Smooth muscle cell (in vitro differentiated cells): Measurements from ENCODE around the gene RBM10. TPM values are rescaled to one million over a fixed set of nuclear protein-coding genes. Genes with fewer than 3 reads are reported as not detected.

Source experiments
- DNase-seq: peaks from one replicate; lab custom pipeline; 2025; ENCODE audit not compliant: unreplicated experiment; lab: John Stamatoyannopoulos, UW
- H2AFZ ChIP-seq: fragments of 200-600 bp; sonication (generic); 2 replicates; pipeline ENCODE4 v1.6.0; 2016; ENCODE audit warnings: antibody characterized with exemption, low read depth, mild to moderate bottlenecking
- H3F3A ChIP-seq: fragments of 200-600 bp; sonication (generic); 2 replicates; pipeline ENCODE4 v1.6.0; 2017; ENCODE audit warnings: antibody characterized with exemption, low read depth
- H3K27ac ChIP-seq: fragments of 200-600 bp; sonication (generic); 2 replicates; pipeline ENCODE4 v1.5.1; 2016; ENCODE audit warnings: low read depth, mild to moderate bottlenecking
- H3K27me3 ChIP-seq: fragments of 200-600 bp; sonication (generic); 2 replicates; pipeline ENCODE4 v1.6.1; 2016; ENCODE audit warnings: low read depth, mild to moderate bottlenecking
- H3K36me3 ChIP-seq: fragments of 200-600 bp; sonication (generic); 2 replicates; pipeline ENCODE4 v1.5.1; 2016; ENCODE audit warnings: low read depth
- H3K4me1 ChIP-seq: fragments of 200-600 bp; sonication (generic); 2 replicates; pipeline ENCODE4 v1.5.1; 2016; ENCODE audit warnings: low read depth
- H3K4me2 ChIP-seq: fragments of 200-600 bp; sonication (generic); 2 replicates; pipeline ENCODE4 v1.6.0; 2016; ENCODE audit warnings: mild to moderate bottlenecking
- H3K4me3 ChIP-seq: fragments of 200-600 bp; sonication (generic); 2 replicates; pipeline ENCODE4 v1.5.1; 2016; ENCODE audit warnings: mild to moderate bottlenecking
- H3K79me2 ChIP-seq: fragments of 200-600 bp; sonication (generic); 2 replicates; pipeline ENCODE4 v1.6.0; 2016; ENCODE audit warnings: low read depth, mild to moderate bottlenecking
- H3K9ac ChIP-seq: fragments of 200-600 bp; sonication (generic); 2 replicates; pipeline ENCODE4 v1.6.0; 2016; ENCODE audit warnings: low read depth
- H3K9me3 ChIP-seq: fragments of 200-600 bp; sonication (generic); replicated peaks from 2 replicates; pipeline ENCODE4 v1.5.1; 2016; ENCODE audit warnings: low read depth
- H4K20me1 ChIP-seq: fragments of 200-600 bp; sonication (generic); 2 replicates; pipeline ENCODE4 v1.6.0; 2016; ENCODE audit warnings: low read depth
- WGBS: methylation state at CpG from one replicate; pipeline ENCODE4 v1.1.7; 2016; ENCODE audit warnings: low lambda C conversion rate; 5-methylcytosine and 5-hydroxymethylcytosine counted together
- polyA plus RNA-seq: library from polyadenylated mRNA; unstranded; fragments of >200 nt; fragmentation: Nextera tagmentation; extraction: Ambion mirVana; gene quantifications from 2 replicates; pipeline ENCODE4 v1.2.1, GENCODE V29; 2016
- total RNA-seq: library from RNA; depleted of rRNA; stranded (reverse); fragments of >200 nt; gene quantifications from 2 replicates; pipeline ENCODE4 v1.2.3, GENCODE V29; 2014
- TF ChIP-seq, protein P1 (sequence below): fragments of 200-600 bp; sonication (generic); IDR thresholded peaks from 2 replicates; pipeline ENCODE4 v1.5.1; 2017; ENCODE audit warnings: borderline replicate concordance, mild to moderate bottlenecking, antibody characterized with exemption; ENCODE audit not compliant: insufficient read depth, poor library complexity, severe bottlenecking

Gene RBM10
- total and polyA plus RNA-seq, 2 experiments from 2014 or later, result 18.3 to 39.2 TPM

DNA sequence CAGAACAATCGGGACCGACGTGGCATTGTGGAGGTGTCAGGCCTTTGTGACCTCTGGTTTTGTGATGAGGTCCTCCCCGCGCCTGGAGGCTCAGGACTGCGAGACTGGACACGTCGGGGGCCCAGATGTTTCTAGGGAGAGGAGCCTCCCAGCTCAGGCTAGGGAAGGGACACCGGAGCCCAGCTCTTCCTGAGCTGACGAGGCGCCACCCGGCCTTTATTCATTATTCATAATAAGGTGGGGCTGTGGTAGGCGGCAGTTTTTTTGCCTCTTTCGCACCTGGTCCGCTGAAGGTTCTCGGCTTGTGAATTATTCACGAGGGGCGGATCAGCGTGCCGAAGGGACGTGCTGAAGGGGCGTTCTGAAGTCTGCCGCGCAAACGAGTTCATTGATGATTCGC is 46.3 kb downstream of the RBM10 start:
- Histone ChIP-seq H2AFZ (peak overlapping the region; percentile 41), H3K4me1 (peaks cover 16% of the 10 kb centered on the region), H3K79me2 (peaks cover 27% of the 10 kb centered on the region), H3K4me3 (peak overlapping the region; percentile 62), H3K9ac (peak overlapping the region; percentile 20), H3K27ac (no peak overlapping the region), H3K9me3 (no peaks in the 10 kb centered on the region), H4K20me1 (peaks cover 22% of the 10 kb centered on the region), H3F3A (no peaks in the 10 kb centered on the region), H3K27me3 (no peaks in the 10 kb centered on the region), H3K4me2 (peak overlapping the region; percentile 88), H3K36me3 (no peaks in the 10 kb centered on the region)
- no peak for DNase-seq
- WGBS, result 10% methylated on average over 24 of the region's 26 CpGs
- TF ChIP-seq, protein P1, sequence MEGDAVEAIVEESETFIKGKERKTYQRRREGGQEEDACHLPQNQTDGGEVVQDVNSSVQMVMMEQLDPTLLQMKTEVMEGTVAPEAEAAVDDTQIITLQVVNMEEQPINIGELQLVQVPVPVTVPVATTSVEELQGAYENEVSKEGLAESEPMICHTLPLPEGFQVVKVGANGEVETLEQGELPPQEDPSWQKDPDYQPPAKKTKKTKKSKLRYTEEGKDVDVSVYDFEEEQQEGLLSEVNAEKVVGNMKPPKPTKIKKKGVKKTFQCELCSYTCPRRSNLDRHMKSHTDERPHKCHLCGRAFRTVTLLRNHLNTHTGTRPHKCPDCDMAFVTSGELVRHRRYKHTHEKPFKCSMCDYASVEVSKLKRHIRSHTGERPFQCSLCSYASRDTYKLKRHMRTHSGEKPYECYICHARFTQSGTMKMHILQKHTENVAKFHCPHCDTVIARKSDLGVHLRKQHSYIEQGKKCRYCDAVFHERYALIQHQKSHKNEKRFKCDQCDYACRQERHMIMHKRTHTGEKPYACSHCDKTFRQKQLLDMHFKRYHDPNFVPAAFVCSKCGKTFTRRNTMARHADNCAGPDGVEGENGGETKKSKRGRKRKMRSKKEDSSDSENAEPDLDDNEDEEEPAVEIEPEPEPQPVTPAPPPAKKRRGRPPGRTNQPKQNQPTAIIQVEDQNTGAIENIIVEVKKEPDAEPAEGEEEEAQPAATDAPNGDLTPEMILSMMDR, result no peak

DNA sequence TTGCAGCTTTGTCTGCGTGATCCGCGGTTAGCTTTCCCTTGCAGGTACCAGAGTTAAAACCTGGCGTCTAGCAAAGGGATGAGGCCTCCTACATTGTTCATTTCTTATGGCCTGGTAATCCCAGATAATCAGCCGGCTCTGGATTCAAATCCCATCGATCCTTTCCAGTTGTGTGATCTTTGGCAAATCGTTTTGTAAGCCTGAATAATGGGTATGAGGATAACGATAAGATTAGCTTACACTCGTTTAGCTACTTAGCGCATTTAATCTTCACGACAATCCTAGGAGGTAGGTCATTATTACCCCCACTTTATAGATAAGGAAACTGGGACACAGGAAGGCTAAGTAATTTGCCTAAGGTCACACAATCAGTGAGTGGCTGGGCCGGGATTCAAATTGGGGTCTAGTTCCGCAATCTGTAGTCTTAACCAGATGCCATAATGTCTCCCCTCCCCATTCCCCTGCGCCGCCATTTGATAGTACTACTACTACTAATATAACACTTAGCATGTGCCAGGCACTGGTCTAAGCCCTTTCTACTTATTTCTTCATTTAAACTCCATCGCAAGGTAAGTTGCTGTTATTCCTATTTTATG is 46.9 kb downstream of the RBM10 start:
- no peak overlapping the region for H3K27ac ChIP-seq
- peak overlapping the region; percentile 62 for H3K4me3 ChIP-seq
- H3F3A ChIP-seq, result no peaks in the 10 kb centered on the region
- peaks cover 22% of the 10 kb centered on the region for H3K4me1 ChIP-seq
- WGBS, result 48% methylated on average over 16 of the region's 16 CpGs
- peak overlapping the region; percentile 88 for H3K4me2 ChIP-seq
- DNase-seq, result no peak
- H3K9ac ChIP-seq, result no peak overlapping the region
- peaks cover 32% of the 10 kb centered on the region for H3K79me2 ChIP-seq
- no peaks in the 10 kb centered on the region for H3K9me3 ChIP-seq
- no peaks in the 10 kb centered on the region for H3K27me3 ChIP-seq
- TF ChIP-seq, protein P1, result no peak
- H3K36me3 ChIP-seq, result no peaks in the 10 kb centered on the region
- H2AFZ ChIP-seq, result no peak overlapping the region
- H4K20me1 ChIP-seq, result peaks cover 28% of the 10 kb centered on the region

DNA sequence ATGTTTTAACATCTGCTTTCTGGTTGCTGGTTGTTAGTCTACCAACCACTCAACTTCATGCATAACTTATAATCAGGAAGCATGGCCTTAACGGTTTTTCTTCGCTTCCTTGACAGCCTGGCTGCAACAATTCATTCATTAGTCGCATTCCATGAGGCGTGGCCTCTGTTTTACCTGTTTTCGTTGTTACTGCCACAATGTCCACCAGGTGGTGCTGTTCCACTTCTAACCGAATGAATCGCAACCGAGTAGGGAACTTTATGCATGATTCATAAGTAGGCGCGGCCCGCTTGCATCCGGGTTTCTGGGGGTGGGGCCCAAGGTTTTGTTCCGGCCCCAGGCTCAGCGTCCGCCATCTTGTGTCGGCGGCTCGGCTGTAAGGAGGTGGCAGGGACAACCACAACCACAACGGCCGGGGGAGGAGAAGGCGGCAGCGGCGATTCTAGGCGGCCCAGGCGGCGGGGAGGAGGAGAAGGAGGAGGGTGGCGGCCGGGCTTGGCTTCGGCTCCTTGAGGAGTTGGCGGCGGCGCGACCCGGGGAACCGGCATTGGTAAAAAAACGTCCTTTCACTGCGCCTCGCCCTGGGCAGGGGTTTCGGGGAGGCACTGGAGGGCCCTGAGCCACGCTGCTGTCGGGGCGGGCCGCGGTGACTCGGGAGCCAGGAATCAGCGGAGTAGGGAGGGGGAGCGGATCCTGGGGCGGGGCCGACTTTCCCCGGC is 48.6 kb downstream of the RBM10 start, which contains the start of gene UBA1:
Gene UBA1, plus strand, starts transcription at position 355 of the 719 bp plus-strand sequence. CDS start 4,974 bp downstream, outside the sequence.
- Histone ChIP-seq H3K4me2 (peak within 1 kb of the TSS; percentile 86), H3F3A (no peaks in the 10 kb centered on the region), H4K20me1 (peaks cover 45% of the 10 kb centered on the region), H3K36me3 (no peaks in the 10 kb centered on the region), H3K9me3 (no peaks in the 10 kb centered on the region), H3K4me1 (peaks cover 33% of the 10 kb centered on the region), H3K4me3 (peak within 1 kb of the TSS; percentile 93), H3K27ac (peak within 1 kb of the TSS; percentile 98), H2AFZ (peak within 1 kb of the TSS; percentile 68), H3K27me3 (no peaks in the 10 kb centered on the region), H3K79me2 (peaks cover 50% of the 10 kb centered on the region), H3K9ac (peak within 1 kb of the TSS; percentile 99)
- peak; percentile 87 for DNase-seq
- WGBS, result under 1% methylated on average over 46 of the region's 50 CpGs
- TF ChIP-seq, protein P1, result peak; percentile 87
